ENCODE measurements around the gene TMUB2. TPM values are rescaled to one million over a fixed set of nuclear protein-coding genes. Genes with fewer than 3 reads are reported as not detected.

TMUB2 gene
- total RNA-seq, 1 experiment from 2014 or later: 25.1 TPM

DNA sequence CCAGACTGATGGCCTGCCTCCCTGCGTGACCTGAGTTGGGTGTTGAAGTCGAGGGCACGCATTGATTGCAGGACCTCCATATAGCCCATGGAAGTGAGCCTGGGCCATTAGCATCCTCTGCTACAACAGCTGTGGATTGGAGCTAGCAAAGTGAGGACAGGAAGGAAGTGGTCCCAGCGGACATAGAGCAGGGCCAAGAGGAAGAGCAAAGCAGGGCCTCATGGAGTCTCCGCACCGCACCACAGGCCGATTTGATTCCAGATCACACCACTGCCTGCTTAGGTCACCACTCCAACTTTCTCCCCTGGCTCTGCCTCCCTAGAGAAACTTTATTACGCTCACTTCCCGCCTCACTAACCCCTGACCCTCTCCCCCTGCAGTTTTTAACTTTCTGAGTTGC lies 43.4 kb downstream of the TMUB2 start:
- no peak overlapping the region for H3K9ac ChIP-seq (ENCODE audit: low read length)
- H3K9me3 ChIP-seq (ENCODE audit: control insufficient read depth in 1 of 2, insufficient read depth in 1 of 2, low read depth in 1 of 2, low read length in 2 of 2): no peaks in the 10 kb centered on the region
- H3K79me2 ChIP-seq (ENCODE audit: insufficient read depth, low read length): no peaks in the 10 kb centered on the region
- H3K27ac ChIP-seq (ENCODE audit: low read depth, low read length): no peak overlapping the region
- no peaks in the 10 kb centered on the region for H4K20me1 ChIP-seq (ENCODE audit: insufficient read depth)
- no TSS peak for BruUV-seq (replicated peaks)
- ChIA-PET RAD21 (ENCODE audit: low non-redundant PET in 1 of 2, low total read pairs in 2 of 2, uncharacterized antibody in 2 of 2, unreplicated experiment in 2 of 2) (no interaction called here), POLR2A (interaction anchor here (1.0 kb wide), 1 partner anchor 8 kb away, joined by 5 read pairs; no protein-coding TSS in a partner anchor), CTCF (no interaction called here)
- no peaks in the 10 kb centered on the region for H3K9me2 ChIP-seq (ENCODE audit: insufficient read depth)
- no peak overlapping the region for H3K4me3 ChIP-seq (replicated peaks in 1 of 2; ENCODE audit: low read depth in 1 of 2, low read length in 2 of 2)
- ATAC-seq (no peak), DNase-seq (ENCODE audit: low read depth, low spot score) (no peak)
- peaks cover 11 to 17% of the 10 kb centered on the region in 2 experiments for H3K4me1 ChIP-seq (ENCODE audit: control insufficient read depth in 1 of 2, insufficient read depth in 2 of 2, low read length in 2 of 2)
- TF ChIP-seq TCF7L2 (IDR thresholded peaks at IDR 0.05; ENCODE audit: borderline replicate concordance, extremely low read depth, insufficient read depth, insufficient read length) (no peak), SRF (IDR thresholded peaks at IDR 0.05; ENCODE audit: low read depth) (no peak), EGR1 (IDR thresholded peaks at IDR 0.05; ENCODE audit: low read depth) (no peak), JUND (IDR thresholded peaks at IDR 0.05) (no peak), YY1 (IDR thresholded peaks at IDR 0.05; ENCODE audit: extremely low read depth, insufficient replicate concordance, low read depth, low read length) (no peak), SP1 (IDR thresholded peaks at IDR 0.05; ENCODE audit: low read depth) (no peak), RAD21 (IDR thresholded peaks at IDR 0.05; ENCODE audit: low read depth) (no peak), CEBPB (IDR thresholded peaks at IDR 0.05; ENCODE audit: low read depth) (no peak), ZFX (IDR thresholded peaks at IDR 0.05) (no peak), CBX3 (IDR thresholded peaks at IDR 0.05; ENCODE audit: low read depth) (no peak), ELF1 (IDR thresholded peaks at IDR 0.05; ENCODE audit: borderline replicate concordance, low read depth) (no peak), EZH2phosphoT487 (IDR thresholded peaks at IDR 0.05; ENCODE audit: borderline replicate concordance) (no peak), ZNF274 (IDR thresholded peaks at IDR 0.05; ENCODE audit: low read depth, low read length) (no peak), FOSL1 (IDR thresholded peaks at IDR 0.05; ENCODE audit: low read depth) (no peak), SIN3A (IDR thresholded peaks at IDR 0.05; ENCODE audit: low read depth) (no peak), EZH2 (IDR thresholded peaks at IDR 0.05) (no peak), MAX (IDR thresholded peaks at IDR 0.05) (no peak)
- TF ChIP-seq, protein P1, sequence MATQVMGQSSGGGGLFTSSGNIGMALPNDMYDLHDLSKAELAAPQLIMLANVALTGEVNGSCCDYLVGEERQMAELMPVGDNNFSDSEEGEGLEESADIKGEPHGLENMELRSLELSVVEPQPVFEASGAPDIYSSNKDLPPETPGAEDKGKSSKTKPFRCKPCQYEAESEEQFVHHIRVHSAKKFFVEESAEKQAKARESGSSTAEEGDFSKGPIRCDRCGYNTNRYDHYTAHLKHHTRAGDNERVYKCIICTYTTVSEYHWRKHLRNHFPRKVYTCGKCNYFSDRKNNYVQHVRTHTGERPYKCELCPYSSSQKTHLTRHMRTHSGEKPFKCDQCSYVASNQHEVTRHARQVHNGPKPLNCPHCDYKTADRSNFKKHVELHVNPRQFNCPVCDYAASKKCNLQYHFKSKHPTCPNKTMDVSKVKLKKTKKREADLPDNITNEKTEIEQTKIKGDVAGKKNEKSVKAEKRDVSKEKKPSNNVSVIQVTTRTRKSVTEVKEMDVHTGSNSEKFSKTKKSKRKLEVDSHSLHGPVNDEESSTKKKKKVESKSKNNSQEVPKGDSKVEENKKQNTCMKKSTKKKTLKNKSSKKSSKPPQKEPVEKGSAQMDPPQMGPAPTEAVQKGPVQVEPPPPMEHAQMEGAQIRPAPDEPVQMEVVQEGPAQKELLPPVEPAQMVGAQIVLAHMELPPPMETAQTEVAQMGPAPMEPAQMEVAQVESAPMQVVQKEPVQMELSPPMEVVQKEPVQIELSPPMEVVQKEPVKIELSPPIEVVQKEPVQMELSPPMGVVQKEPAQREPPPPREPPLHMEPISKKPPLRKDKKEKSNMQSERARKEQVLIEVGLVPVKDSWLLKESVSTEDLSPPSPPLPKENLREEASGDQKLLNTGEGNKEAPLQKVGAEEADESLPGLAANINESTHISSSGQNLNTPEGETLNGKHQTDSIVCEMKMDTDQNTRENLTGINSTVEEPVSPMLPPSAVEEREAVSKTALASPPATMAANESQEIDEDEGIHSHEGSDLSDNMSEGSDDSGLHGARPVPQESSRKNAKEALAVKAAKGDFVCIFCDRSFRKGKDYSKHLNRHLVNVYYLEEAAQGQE (IDR thresholded peaks at IDR 0.05; ENCODE audit: low read depth): no peak
- TF ChIP-seq, protein P2, sequence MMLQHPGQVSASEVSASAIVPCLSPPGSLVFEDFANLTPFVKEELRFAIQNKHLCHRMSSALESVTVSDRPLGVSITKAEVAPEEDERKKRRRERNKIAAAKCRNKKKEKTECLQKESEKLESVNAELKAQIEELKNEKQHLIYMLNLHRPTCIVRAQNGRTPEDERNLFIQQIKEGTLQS (IDR thresholded peaks at IDR 0.05): no peak
- TF ChIP-seq, protein P3, sequence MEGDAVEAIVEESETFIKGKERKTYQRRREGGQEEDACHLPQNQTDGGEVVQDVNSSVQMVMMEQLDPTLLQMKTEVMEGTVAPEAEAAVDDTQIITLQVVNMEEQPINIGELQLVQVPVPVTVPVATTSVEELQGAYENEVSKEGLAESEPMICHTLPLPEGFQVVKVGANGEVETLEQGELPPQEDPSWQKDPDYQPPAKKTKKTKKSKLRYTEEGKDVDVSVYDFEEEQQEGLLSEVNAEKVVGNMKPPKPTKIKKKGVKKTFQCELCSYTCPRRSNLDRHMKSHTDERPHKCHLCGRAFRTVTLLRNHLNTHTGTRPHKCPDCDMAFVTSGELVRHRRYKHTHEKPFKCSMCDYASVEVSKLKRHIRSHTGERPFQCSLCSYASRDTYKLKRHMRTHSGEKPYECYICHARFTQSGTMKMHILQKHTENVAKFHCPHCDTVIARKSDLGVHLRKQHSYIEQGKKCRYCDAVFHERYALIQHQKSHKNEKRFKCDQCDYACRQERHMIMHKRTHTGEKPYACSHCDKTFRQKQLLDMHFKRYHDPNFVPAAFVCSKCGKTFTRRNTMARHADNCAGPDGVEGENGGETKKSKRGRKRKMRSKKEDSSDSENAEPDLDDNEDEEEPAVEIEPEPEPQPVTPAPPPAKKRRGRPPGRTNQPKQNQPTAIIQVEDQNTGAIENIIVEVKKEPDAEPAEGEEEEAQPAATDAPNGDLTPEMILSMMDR (IDR thresholded peaks at IDR 0.05 in 2 of 3, conservative IDR thresholded peaks at IDR 0.05 in 1 of 3; ENCODE audit: borderline replicate concordance in 1 of 3, insufficient read depth in 1 of 3, low read depth in 2 of 3, low read length in 2 of 3): no peak
- no peaks in the 10 kb centered on the region for H3K36me3 ChIP-seq (ENCODE audit: control insufficient read depth in 1 of 2, insufficient read depth in 2 of 2, low read length in 2 of 2)
- no peaks in the 10 kb centered on the region for H3K27me3 ChIP-seq (ENCODE audit: insufficient read depth, low read length)
- H3K4me2 ChIP-seq (ENCODE audit: low read length): no peak overlapping the region
- intact Hi-C loops (cut with micrococcal nuclease): no loop called here
- H2AFZ ChIP-seq (ENCODE audit: low read depth, low read length, poor library complexity, severe bottlenecking): no peak overlapping the region
